ENCODE results near the gene SEMA6A.

SEMA6A gene

DNA sequence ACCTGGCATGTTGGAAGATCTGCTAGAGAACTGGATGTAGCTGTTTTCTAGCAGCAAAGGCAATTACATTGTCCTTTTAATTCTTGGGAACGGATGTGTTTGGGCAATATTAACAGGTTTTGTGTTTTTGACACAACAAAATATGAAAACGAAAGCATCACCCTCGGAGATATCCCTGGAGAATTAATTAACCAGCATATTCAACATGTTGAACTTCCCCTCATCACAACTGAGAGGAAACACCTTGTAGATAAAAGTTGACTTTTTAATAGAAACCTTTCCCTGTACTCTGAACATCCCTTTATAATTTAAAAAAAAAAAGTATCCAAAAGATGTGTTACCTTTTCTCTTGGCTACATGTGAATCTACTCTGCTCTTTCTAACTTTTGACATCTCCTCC is 13.0 kb downstream of the SEMA6A start:
- no peak for DNase-seq
- Histone ChIP-seq H3K9me3 (no peaks in the 10 kb centered on the region), H3K4me3 (ENCODE audit: low read depth, low read length) (no peak overlapping the region), H3K27me3 (no peaks in the 10 kb centered on the region), H3K36me3 (no peaks in the 10 kb centered on the region), H3K4me1 (peaks cover 6% of the 10 kb centered on the region)
- TF ChIP-seq, protein P1, sequence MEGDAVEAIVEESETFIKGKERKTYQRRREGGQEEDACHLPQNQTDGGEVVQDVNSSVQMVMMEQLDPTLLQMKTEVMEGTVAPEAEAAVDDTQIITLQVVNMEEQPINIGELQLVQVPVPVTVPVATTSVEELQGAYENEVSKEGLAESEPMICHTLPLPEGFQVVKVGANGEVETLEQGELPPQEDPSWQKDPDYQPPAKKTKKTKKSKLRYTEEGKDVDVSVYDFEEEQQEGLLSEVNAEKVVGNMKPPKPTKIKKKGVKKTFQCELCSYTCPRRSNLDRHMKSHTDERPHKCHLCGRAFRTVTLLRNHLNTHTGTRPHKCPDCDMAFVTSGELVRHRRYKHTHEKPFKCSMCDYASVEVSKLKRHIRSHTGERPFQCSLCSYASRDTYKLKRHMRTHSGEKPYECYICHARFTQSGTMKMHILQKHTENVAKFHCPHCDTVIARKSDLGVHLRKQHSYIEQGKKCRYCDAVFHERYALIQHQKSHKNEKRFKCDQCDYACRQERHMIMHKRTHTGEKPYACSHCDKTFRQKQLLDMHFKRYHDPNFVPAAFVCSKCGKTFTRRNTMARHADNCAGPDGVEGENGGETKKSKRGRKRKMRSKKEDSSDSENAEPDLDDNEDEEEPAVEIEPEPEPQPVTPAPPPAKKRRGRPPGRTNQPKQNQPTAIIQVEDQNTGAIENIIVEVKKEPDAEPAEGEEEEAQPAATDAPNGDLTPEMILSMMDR (IDR thresholded peaks at IDR 0.05; ENCODE audit: low read depth, low read length): no peak

DNA sequence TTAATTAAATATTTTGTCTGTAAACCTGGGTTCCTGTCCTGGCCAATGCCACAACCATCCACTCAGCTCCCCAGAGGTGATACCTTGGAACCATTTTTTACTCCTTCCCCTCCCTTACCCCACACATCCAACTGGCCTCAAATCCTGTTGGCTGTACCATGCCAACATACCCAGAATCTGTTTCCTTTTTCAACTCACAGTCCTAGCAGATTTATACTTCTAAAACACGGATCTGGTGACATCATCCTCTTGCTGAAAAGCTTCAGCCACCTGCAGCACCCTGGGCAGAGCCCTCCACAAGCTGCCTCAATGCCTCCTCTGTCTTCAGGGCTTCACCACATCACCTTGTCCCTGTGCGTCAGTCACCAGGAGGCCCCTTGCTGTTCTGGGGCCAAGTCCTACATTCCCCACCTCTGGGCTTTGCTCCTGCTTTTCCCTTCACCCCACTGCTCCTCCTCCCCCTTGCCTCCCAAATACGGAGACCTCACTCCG is 14.9 kb downstream of the SEMA6A start:
- no peak for DNase-seq
- no peaks in the 10 kb centered on the region for H3K36me3 ChIP-seq
- no peaks in the 10 kb centered on the region for H3K27me3 ChIP-seq
- TF ChIP-seq, protein P1 (IDR thresholded peaks at IDR 0.05; ENCODE audit: low read depth, low read length): no peak
- no peaks in the 10 kb centered on the region for H3K4me1 ChIP-seq
- no peaks in the 10 kb centered on the region for H3K9me3 ChIP-seq
- H3K4me3 ChIP-seq (ENCODE audit: low read depth, low read length): no peak overlapping the region

DNA sequence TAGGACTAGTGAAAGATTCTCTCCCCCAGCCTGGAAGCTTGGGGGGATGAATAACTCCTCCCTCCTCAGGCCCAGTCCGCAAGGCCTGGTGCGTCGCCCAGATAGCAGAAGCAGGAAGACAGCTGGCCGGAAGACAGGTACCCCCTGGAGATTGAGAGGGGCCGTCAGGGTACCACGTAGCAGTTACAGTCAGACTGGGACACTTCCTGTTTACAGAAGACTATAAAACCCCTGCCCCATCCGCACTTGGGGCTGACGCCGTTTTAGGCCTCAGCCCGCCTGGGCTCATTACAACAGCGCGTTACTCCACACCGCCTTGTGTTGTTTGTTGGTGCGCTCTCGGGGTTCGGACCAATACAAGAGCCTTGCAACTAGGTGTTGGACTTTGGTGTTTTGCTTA is 15.4 kb downstream of the SEMA6A start:
- Histone ChIP-seq H3K27me3 (no peaks in the 10 kb centered on the region), H3K4me1 (no peaks in the 10 kb centered on the region), H3K9me3 (no peaks in the 10 kb centered on the region), H3K36me3 (no peaks in the 10 kb centered on the region), H3K4me3 (ENCODE audit: low read depth, low read length) (no peak overlapping the region)
- TF ChIP-seq, protein P1 (IDR thresholded peaks at IDR 0.05; ENCODE audit: low read depth, low read length): no peak
- DNase-seq: no peak

DNA sequence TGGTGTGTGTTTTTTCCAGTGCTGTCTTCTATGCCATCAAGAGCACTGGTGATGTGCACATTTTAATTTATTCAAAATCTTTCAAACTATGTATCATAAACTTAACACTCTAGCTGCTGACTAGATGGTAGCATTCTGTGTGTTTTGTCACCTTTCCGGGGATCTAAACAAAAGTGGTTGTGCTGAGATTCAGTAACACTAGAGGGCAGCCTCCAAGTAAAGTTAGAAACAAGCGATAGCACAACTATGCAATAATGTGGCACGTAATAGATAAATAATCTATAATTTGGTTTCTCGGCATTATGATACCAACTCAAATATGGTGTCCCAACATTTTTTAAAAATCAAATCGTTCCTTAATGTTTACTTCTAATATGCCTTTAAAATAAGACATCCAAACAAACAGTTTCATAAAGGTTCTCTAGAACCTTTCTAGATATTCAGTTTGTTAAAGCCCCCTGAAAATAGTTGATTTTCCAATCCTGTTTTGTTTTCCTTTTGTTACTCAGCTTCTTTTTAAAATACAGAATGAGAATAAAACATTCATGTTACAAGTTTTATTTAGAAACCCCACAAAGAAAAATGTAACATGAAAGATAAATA is 16.9 kb downstream of the SEMA6A start:
- Histone ChIP-seq H3K4me3 (ENCODE audit: low read depth, low read length) (no peak overlapping the region), H3K27me3 (no peaks in the 10 kb centered on the region), H3K9me3 (no peaks in the 10 kb centered on the region), H3K36me3 (no peaks in the 10 kb centered on the region), H3K4me1 (peaks cover 5% of the 10 kb centered on the region)
- TF ChIP-seq, protein P1 (IDR thresholded peaks at IDR 0.05; ENCODE audit: low read depth, low read length): peak; percentile 82
- no peak for DNase-seq

DNA sequence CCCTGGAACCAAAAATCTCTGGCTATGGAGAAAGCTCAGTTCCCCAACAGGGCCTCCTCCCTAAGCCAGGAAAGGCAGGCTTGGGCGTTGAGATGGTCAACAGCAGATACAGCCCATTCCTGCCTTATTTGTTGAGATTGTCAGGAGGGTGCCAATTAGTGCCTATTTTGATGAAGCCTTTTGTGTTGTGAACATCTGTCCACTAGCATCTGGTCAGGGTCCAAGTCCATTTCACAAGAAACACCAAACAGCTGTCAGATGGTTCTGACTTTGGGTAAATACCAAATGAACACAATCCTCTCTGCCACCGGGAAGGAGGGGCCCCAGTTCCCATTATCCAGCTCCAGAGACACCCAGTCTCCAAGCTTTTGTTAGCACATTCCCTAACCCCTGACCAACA is 19.9 kb downstream of the SEMA6A start:
- Histone ChIP-seq H3K27me3 (no peaks in the 10 kb centered on the region), H3K4me1 (peaks cover 10% of the 10 kb centered on the region), H3K9me3 (no peaks in the 10 kb centered on the region), H3K4me3 (ENCODE audit: low read depth, low read length) (no peak overlapping the region), H3K36me3 (no peaks in the 10 kb centered on the region)
- TF ChIP-seq, protein P1 (IDR thresholded peaks at IDR 0.05; ENCODE audit: low read depth, low read length): no peak
- DNase-seq: no peak

DNA sequence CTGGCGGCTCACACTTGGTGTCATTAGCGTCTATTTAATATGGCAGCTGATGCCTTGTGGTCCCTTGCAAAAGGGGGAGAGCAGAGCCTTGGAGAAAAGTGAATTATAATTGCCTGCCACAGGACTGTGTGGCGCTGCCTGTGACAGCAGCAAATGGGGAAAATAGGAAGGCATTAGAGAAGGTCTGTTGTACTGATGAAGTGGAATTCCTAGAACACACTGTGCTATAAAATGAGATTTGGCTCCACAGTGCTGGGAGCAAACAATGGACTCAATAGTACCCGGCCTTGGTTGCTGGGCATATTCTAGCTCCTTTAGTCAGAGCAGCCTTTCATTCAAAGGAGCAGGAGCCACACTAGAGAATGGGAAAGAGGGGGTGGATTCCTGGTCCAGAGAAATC is 21.3 kb downstream of the SEMA6A start:
- Histone ChIP-seq H3K27me3 (no peaks in the 10 kb centered on the region), H3K4me3 (ENCODE audit: low read depth, low read length) (no peak overlapping the region), H3K4me1 (peaks cover 12% of the 10 kb centered on the region), H3K9me3 (no peaks in the 10 kb centered on the region), H3K36me3 (no peaks in the 10 kb centered on the region)
- no peak for DNase-seq
- TF ChIP-seq, protein P1 (IDR thresholded peaks at IDR 0.05; ENCODE audit: low read depth, low read length): no peak

Measured in BE2C (cell line).